Inflammatory macrophage treated with lipopolysaccharide for 1 hour (primary cell): ENCODE measurements around the gene BMP10.
"Not testable (repeated sequence)": the region's sequence is repeated elsewhere in the genome, so short reads cannot be mapped to it uniquely, and the experiment has no call there.

Source experiments
- DNase-seq, 2 donors: peaks; one replicate each; pipeline ENCODE4 v3.0.0-alpha.2; 2020 to 2022

BMP10 gene, protein sequence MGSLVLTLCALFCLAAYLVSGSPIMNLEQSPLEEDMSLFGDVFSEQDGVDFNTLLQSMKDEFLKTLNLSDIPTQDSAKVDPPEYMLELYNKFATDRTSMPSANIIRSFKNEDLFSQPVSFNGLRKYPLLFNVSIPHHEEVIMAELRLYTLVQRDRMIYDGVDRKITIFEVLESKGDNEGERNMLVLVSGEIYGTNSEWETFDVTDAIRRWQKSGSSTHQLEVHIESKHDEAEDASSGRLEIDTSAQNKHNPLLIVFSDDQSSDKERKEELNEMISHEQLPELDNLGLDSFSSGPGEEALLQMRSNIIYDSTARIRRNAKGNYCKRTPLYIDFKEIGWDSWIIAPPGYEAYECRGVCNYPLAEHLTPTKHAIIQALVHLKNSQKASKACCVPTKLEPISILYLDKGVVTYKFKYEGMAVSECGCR

DNA sequence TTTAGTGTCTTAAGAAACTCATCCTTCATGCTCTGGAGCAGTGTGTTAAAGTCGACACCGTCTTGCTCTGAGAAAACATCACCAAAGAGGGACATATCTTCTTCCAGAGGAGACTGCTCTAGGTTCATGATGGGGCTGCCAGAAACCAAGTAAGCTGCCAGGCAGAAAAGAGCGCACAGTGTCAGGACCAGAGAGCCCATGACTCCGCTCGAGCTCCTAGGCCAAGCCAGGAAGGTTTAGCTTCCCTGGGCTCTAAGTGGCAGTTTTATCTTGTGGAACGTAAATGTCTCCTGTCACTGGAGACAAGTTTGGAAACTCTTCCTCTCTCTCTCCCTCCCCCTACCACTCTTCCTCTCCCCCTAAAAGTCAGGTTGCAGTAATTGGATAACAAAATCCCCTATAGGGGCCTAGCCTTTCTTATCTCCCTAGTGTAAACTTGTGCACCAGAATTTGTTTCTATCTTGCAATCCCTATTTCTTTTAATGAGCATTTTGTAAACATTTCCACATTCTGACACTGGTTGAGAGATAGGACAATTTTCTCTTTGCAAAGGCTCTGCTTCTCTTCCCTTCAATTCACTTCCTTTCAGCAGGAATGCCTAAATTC lies at the start of gene BMP10:
Gene BMP10, minus strand, starts transcription at position 239 of the 606 bp plus-strand sequence. Its CDS starts 39 bp downstream, at position 200.
- no peak for DNase-seq

- DNase-seq: no peak
These were observed 49.4 kb upstream of the BMP10 start for GRCh38 chr2:68920481-68921170.

- no peak for DNase-seq
These were observed 47.3 kb upstream of the BMP10 start for GRCh38 chr2:68918497-68918896.

DNA sequence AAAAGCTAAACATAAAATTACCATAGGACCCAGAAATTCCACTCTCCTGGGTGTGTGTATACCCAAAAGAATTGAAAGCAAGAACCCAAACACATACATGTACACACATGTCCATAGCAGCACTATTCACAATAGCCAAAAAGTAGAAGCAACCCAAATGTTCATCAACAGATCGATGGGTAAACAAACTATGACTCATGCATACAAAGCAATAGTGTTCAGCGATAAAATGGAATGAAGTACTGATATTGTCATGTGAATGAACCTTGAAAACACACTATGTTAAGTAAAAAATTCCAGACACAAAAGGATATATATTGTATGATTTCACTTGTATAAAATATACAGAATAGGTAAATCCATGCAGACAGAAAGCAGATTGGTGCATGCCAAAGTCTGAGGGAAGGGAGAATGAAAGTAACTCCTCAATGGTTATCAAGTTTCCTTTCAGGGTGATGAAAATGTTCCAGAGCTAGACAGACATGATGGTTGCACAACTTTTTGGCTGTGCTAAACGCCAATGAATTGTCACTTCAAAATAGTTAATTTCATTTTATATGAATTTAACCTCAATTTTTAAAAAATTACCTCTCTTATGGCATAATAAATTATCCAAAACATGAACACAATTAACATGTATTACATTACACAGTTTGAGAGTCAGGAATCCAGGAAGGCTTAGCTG lies 46.0 kb upstream of the BMP10 start:
- DNase-seq: no peak

GRCh38 chr2:68916226-68916625 lies 45.0 kb upstream of the BMP10 start:
- no peak for DNase-seq

DNA sequence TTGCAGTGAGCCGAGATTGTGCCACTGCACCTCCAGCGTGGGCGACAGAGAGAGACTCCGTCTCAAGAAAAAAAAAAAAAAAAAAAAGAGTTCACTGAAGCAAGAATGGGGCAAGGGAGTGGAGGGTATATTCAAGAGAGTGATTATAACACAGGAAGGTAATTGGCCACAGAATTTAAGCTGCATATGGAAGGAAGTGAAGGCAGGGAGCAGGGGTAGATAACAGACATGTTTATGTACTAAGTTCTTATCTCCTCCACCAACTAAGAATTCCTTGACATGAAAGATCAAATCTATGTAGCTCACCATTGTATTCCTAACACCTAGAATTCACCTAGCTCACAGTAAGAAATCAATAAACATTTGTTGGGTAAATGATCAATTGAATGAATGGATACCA lies 44.2 kb upstream of the BMP10 start:
- DNase-seq: no peak

GRCh38 chr2:68913359-68913758 lies 42.2 kb upstream of the BMP10 start:
- DNase-seq: no peak

- DNase-seq: peak; percentile 57 to 59
These were observed 41.5 kb upstream of the BMP10 start for GRCh38 chr2:68912732-68913131.

DNA sequence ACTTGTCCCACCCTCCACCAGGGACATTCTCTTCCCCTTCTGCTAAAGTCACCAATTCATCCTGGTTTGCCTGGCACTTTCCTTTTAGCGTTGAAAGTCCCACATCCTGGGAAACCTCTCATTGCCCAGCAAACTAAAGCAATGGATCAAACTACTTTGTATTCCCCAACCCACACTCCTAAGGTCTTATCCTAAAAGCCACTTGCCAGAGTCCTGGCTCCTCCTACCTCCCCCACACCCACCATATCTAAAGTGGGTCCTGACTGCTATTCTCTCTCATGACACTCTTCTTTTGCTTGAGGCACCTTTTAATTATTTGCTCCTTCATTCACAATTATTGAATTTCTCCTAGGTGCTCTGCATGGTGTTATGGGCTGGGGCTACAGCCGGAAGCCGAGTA lies 40.9 kb upstream of the BMP10 start:
- no peak for DNase-seq

GRCh38 chr2:68911709-68912108 lies 40.5 kb upstream of the BMP10 start:
- DNase-seq: no peak

GRCh38 chr2:68911246-68911645 lies 40.0 kb upstream of the BMP10 start:
- no peak for DNase-seq

- DNase-seq: peak; percentile 37 to 84
These were observed 38.8 kb upstream of the BMP10 start for GRCh38 chr2:68909793-68910674.

DNA sequence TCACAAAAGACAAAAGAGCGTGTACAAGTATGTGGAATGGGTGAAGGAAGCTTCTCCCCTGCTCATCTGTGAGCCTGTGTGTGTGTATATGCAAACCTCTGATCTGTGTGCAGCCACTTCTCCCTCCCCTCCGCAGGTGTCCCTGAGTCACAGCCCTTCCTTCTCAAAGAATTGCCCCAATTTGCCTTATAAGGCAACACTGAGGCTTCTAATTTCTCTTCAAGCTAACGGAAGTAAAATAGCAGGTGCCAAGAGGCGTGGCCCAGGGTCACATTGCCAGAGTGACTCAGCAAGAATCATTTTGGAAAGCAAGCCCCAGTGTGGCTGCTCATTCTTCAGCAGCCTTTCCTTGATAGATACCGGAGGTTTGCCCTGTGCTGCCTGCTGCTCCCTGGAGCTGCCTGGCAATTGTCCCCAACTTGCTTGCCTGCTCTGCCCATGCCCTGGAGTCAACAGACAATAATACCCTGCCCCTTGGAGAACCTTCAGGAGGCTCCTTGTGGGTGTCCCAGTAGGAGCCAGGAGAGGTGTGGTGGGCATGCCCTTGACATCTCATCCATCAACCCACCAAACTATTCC lies 37.3 kb upstream of the BMP10 start:
- peak; percentile 48 to 57 for DNase-seq

GRCh38 chr2:68907920-68908253 lies 36.7 kb upstream of the BMP10 start:
- no peak for DNase-seq

DNA sequence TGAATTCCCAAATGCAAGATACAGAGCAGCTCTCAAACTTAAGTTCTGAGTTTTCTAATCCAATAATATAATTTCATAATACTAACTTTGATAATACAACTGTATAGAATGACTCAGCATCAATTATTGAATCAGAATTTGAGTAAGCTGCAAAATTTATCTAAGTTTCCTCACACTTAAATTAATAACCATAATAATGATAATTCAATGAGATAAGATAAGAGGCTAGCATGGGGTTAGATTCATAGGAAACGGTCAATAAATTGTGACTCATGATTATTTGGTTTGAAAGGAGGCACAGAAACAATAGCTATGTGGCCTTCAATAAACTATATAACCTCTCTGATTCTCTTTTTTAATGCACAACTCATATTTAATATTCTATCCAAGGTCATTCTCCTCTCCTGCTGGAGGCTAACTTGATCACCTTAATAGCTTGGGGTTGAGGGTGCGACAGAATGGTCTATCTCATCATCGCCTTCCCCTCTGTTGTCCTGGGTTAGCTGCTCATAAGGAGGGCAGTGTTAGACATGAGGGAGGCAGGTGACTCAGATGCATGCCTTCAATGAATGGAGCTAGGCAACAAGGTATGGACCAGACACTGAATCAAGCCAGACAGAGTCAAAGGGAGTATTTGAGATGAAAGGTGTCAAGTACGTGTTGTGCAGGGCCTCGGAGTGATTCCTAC lies 36.2 kb upstream of the BMP10 start:
- no peak for DNase-seq

GRCh38 chr2:68906716-68907115 lies 35.5 kb upstream of the BMP10 start:
- DNase-seq: no peak

GRCh38 chr2:68905116-68905515 lies 33.9 kb upstream of the BMP10 start:
- DNase-seq: no peak

- DNase-seq: no peak
These were observed 30.4 kb upstream of the BMP10 start for GRCh38 chr2:68901561-68901960.

DNA sequence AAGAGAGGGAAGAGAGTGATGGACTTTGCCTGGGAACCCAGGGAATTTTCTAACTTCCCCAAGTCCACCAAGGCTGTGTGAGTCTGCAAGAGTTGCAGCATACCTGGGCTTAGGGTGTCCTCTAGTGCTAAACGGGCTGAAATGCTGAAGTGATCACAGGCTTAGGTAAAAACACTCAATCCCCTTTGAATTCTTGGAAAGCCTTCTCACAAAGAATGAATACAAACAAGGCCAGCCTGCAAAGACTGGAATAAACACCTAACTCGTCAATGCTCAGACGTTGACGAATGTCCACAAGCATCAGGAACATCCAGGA lies 30.0 kb upstream of the BMP10 start:
- peak; percentile 22 to 33 for DNase-seq

DNA sequence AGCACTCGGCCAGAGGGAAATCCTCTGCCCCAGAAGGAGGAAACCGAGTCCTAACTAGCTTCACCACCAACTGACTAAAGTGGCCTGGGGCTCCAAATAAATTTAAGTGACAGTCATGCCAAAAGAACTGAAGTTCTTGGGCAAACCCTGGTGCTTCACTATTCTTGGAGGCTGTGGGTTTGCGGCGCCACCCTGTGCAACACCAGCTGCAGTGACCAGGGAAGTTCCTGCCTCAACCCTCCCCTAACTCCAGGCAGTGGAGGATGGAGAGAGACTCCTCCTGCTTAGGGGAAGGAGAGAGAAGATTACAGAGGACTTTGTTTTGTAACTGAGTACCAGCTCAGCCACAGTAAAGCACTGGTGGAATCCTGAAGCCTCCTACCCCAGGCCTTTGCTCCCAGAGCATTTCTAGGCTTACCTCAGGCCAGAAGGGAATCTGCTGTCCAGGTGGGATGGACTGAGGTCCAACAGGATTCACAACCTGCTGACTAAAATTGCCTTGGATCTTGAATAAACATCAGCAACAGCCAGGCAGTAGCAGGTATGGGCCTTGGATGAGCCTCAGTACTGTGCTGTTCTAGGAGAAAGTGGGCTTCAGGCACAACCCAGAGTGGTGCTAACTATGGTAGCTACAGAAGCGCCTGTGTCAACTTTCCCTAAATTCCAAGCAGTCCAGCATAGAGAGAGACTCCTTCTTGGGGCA lies 29.4 kb upstream of the BMP10 start:
- peak in 1 of 2 donors; percentile 16 for DNase-seq

DNA sequence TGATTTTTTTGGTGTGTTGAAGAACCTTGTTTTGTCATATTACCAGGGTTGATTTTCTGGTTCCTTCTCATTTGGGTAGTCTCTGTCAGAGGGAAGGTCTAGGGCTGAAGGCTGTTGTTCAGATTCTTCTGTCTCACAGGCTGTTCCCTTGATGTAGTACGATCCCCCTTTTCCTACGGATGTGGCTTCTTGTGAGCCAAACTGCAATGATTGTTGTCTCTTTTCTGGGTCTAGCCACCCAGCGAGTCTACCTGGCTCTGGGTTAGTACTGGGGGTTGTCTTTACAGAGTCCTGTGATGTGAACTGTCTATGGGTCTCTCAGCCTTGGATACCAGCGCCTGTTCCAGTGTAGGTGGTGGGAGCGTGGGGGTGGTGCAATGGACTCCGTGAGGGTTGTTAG lies 24.8 kb upstream of the BMP10 start:
- DNase-seq: not testable (repeated sequence)
